IMR-90 (cell line): ENCODE results near the gene TIMM50. TPM values are rescaled to one million over a fixed set of nuclear protein-coding genes. Genes with fewer than 3 reads are reported as not detected.
A peak's percentile ranks its signal among the peaks of the same experiment; 100 is the strongest.

Experiments
- ATAC-seq: fragments of 200-7000 bp; cut with Tn5 transposase; 2 replicates; pipeline ENCODE4 v1.9.1; 2020; ENCODE audit warnings: low read depth, mild to moderate bottlenecking, moderate library complexity
- BruUV-seq: library from RNA; stranded (reverse); fragments of 400-500 nt; replicated peaks from 2 replicates; lab custom pipeline; 2021; lab: Mats Ljungman, UMichigan
- CTCF ChIA-PET: fragments of 300-600 bp; formaldehyde crosslinking; extraction: SDS; loops from one replicate; lab custom pipeline; 2021; ENCODE audit warnings: antibody characterized with exemption; lab: Yijun Ruan, JAX
- POLR2A ChIA-PET: fragments of 300-600 bp; sonication (Branson Sonifier 250); formaldehyde crosslinking; loops from one replicate; lab custom pipeline; 2022; ENCODE audit warnings: antibody characterized with exemption; ENCODE audit not compliant: unreplicated experiment; lab: Charles Lee
- DNase-seq: peaks from one replicate; pipeline ENCODE4 v3.0.0; 2013
- H2AFZ ChIP-seq: replicated peaks from 2 replicates; pipeline ENCODE3; 2013; ENCODE audit warnings: low read length, mild to moderate bottlenecking; ENCODE audit not compliant: poor library complexity
- H2AK5ac ChIP-seq: 2 replicates; pipeline ENCODE4 v1.6.1; 2013; ENCODE audit warnings: low read depth, low read length, inconsistent platforms
- H2AK9ac ChIP-seq: replicated peaks from 2 replicates; pipeline ENCODE3; 2013; ENCODE audit warnings: mild to moderate bottlenecking, low read depth, low read length, moderate library complexity; ENCODE audit not compliant: poor library complexity
- H2BK120ac ChIP-seq: 2 replicates; pipeline ENCODE4 v1.6.1; 2013; ENCODE audit warnings: low read depth, low read length, inconsistent platforms
- H2BK15ac ChIP-seq: 3 replicates; pipeline ENCODE4 v1.6.1; 2013; ENCODE audit warnings: low read depth, low read length, inconsistent platforms
- H2BK20ac ChIP-seq: 2 replicates; pipeline ENCODE4 v1.6.1; 2013; ENCODE audit warnings: low read depth, mild to moderate bottlenecking, inconsistent platforms, low read length, moderate library complexity
- H2BK5ac ChIP-seq: 2 replicates; pipeline ENCODE4 v1.6.1; 2013; ENCODE audit warnings: mild to moderate bottlenecking, low read depth, low read length, inconsistent platforms; ENCODE audit not compliant: poor library complexity, severe bottlenecking
- H3K14ac ChIP-seq: replicated peaks from 2 replicates; pipeline ENCODE4 v1.6.1; 2013; ENCODE audit warnings: low read depth, low read length, inconsistent platforms
- H3K18ac ChIP-seq: 2 replicates; pipeline ENCODE4 v1.6.1; 2013; ENCODE audit warnings: low read depth, low read length, control low read depth
- H3K23ac ChIP-seq: 2 replicates; pipeline ENCODE4 v1.6.1; 2013; ENCODE audit warnings: low read depth, low read length, inconsistent platforms
- H3K27ac ChIP-seq: 2 replicates; pipeline ENCODE4 v1.5.1; 2013; ENCODE audit warnings: mild to moderate bottlenecking, control low read depth, low read length; ENCODE audit not compliant: insufficient read depth
- H3K27me3 ChIP-seq: 2 replicates; pipeline ENCODE4 v1.6.1; 2013; ENCODE audit warnings: low read length; ENCODE audit not compliant: control insufficient read depth, insufficient read depth
- H3K36me3 ChIP-seq: 2 replicates; pipeline ENCODE4 v1.6.1; 2013; ENCODE audit warnings: low read length, mixed read lengths; ENCODE audit not compliant: control insufficient read depth, insufficient read depth
- H3K4ac ChIP-seq: 2 replicates; pipeline ENCODE4 v1.6.1; 2013; ENCODE audit warnings: low read depth, low read length, inconsistent platforms
- H3K4me1 ChIP-seq: 2 replicates; pipeline ENCODE4 v1.6.1; 2013; ENCODE audit warnings: low read length, mixed read lengths; ENCODE audit not compliant: control insufficient read depth, insufficient read depth
- H3K4me2 ChIP-seq: 2 replicates; pipeline ENCODE4 v1.6.1; 2013; ENCODE audit warnings: low read depth, mild to moderate bottlenecking, control low read depth, low read length, moderate library complexity
- H3K4me3 ChIP-seq: 2 replicates; pipeline ENCODE4 v1.5.1; 2013; ENCODE audit warnings: low read depth, mild to moderate bottlenecking, control low read depth, low read length, moderate library complexity; ENCODE audit not compliant: insufficient read depth
- H3K56ac ChIP-seq: 2 replicates; pipeline ENCODE4 v1.6.1; 2013; ENCODE audit warnings: low read length, inconsistent platforms; ENCODE audit not compliant: insufficient read depth; ENCODE audit errors: extremely low read depth
- H3K79me1 ChIP-seq, 2 experiments: 2 replicates each; pipeline ENCODE4 v1.6.1; 2013; ENCODE audit warnings: low read length in 2 of 2, inconsistent platforms in 1 of 2, low read depth in 1 of 2
- H3K9ac ChIP-seq: 2 replicates; pipeline ENCODE4 v1.6.1; 2013; ENCODE audit warnings: low read depth, low read length, control low read depth
- H3K9me1 ChIP-seq: 2 replicates; pipeline ENCODE4 v1.6.1; 2013; ENCODE audit warnings: low read length, inconsistent platforms; ENCODE audit not compliant: insufficient read depth
- H3K9me3 ChIP-seq: 2 replicates; pipeline ENCODE4 v1.6.1; 2013; ENCODE audit warnings: low read length; ENCODE audit not compliant: control insufficient read depth, insufficient read depth
- H4K20me1 ChIP-seq: 2 replicates; pipeline ENCODE4 v1.6.1; 2013; ENCODE audit warnings: low read length, inconsistent platforms; ENCODE audit not compliant: insufficient read depth
- H4K5ac ChIP-seq: 2 replicates; pipeline ENCODE4 v1.6.1; 2013; ENCODE audit warnings: mild to moderate bottlenecking, low read depth, low read length, control low read depth
- H4K8ac ChIP-seq, 2 experiments: 2 replicates each; pipeline ENCODE4 v1.6.1; 2013; ENCODE audit warnings: low read depth in 2 of 2, low read length in 2 of 2, control low read depth in 1 of 2, inconsistent platforms in 1 of 2
- H4K91ac ChIP-seq: 2 replicates; pipeline ENCODE4 v1.6.1; 2013; ENCODE audit warnings: low read depth, low read length, inconsistent platforms; ENCODE audit not compliant: insufficient read depth
- CHD1 ChIP-seq: IDR thresholded peaks from 2 replicates; pipeline ENCODE4 v1.6.1; 2012; ENCODE audit warnings: low read depth, low read length, improper control_type of control experiment
- NFE2L2 ChIP-seq: fragments of 150-350 bp; IDR thresholded peaks from 2 replicates; pipeline ENCODE4 v1.6.1; 2016; ENCODE audit warnings: low read depth, mild to moderate bottlenecking, low read length
- whole genome bisulfite sequencing, 2 experiments: methylation state at CpG; one replicate each; pipeline versions ENCODE4 v1.1.5 to v1.1.7; 2013; ENCODE audit warnings: missing lambda C conversion rate in 2 of 2; ENCODE audit not compliant: insufficient read length in 1 of 2; ENCODE audit errors: extremely low coverage in 2 of 2; 5-methylcytosine and 5-hydroxymethylcytosine counted together
- dilution Hi-C: fragments of 300-500 bp; cut with HindIII; formaldehyde crosslinking; loops from one replicate; pipeline ENCODE4 v1.14.3; 2018; ENCODE audit warnings: low sequenced_read_pairs; ENCODE audit not compliant: unreplicated experiment
- in situ Hi-C: fragments of 300-500 bp; cut with MboI; formaldehyde crosslinking; loops from 3 replicates; pipeline ENCODE4 v1.14.3; 2019; ENCODE audit warnings: low sequenced_read_pairs, inconsistent platforms, mixed read lengths
- intact Hi-C: fragments of 100-400 bp; cut with micrococcal nuclease; formaldehyde crosslinking; loops from 2 replicates; pipeline ENCODE4 v1.10.0; 2022
- polyA plus RNA-seq, 3 experiments: library from polyadenylated mRNA; depleted of rRNA; stranded (reverse); fragments of >200 nt; gene quantifications; 2 replicates each; pipeline ENCODE4 v1.2.3, GENCODE V29; 2012; ENCODE audit warnings: low replicate concordance in 1 of 3
- total RNA-seq: library from RNA; depleted of rRNA; stranded (reverse); fragments of >200 nt; gene quantifications from 2 replicates; pipeline ENCODE4 v1.2.3, GENCODE V29; 2012

TIMM50 gene
- total and polyA plus RNA-seq, 2 of the 4 experiments (the other 2 are of a cell fraction) = 52.0 to 76.8 TPM

DNA sequence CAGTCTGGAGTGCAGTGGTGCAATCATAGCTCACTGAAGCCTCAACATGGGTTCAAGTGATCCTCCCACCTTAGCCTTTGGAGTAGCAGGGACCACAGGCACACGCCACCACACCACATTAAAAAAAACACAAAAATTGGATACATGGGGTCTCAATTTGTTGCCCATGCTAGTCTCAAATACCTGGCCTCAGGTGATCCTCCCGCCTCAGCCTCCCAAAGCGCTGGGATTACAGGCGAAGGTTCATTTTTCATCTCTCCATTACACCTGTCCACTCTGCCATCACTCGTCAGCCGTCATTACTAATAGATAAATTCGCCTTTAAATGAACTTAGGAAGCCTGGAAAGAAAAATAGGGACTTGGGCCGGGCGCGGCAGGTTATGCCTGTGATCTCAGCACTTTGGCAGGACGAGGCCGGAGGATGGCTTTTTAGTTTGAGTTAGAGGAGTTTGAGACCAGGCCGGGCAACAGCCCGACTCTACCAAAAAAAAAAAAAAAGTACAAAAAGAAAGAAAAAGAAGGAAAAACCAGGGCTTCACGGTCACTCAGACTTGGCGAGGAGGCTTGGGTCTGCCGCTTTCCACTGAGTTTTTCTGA lies 35.9 kb upstream of the TIMM50 start:
- Histone ChIP-seq H2AFZ (peak overlapping the region; percentile 93), H2BK120ac (peak overlapping the region; percentile 31; the same call in 1 of the 2 replicates), H3K23ac (peak overlapping the region; percentile 95), H4K20me1 (peaks cover 28% of the 10 kb centered on the region), H2BK5ac (peak overlapping the region; percentile 89), H2BK15ac (no peak overlapping the region), H2AK9ac (peak overlapping the region; percentile 95), H3K4me1 (peaks cover 5% of the 10 kb centered on the region), H3K9ac (peak overlapping the region; percentile 99), H3K18ac (peak overlapping the region; percentile 76), H3K9me1 (peaks cover 3% of the 10 kb centered on the region), H3K27me3 (no peaks in the 10 kb centered on the region), H3K4ac (peak overlapping the region; percentile 95), H2BK20ac (no peak overlapping the region), H3K4me2 (peak overlapping the region; percentile 95), H3K36me3 (peaks cover 8% of the 10 kb centered on the region; the same call in 1 of the 2 replicates), H3K27ac (peak overlapping the region; percentile 96), H3K9me3 (no peaks in the 10 kb centered on the region), H3K56ac (peak overlapping the region; percentile 97), H3K4me3 (peak overlapping the region; percentile 83), H4K91ac (peak overlapping the region; percentile 93), H2AK5ac (peak overlapping the region; percentile 97), H3K79me1 (peaks cover 11 to 50% of the 10 kb centered on the region in 2 experiments; a peak in 3 of 4 replicates), H4K5ac (peak overlapping the region; percentile 92), H4K8ac (peak overlapping the region; percentile 97 to 98), H3K14ac (peak overlapping the region; percentile 96)
- ATAC-seq = no peak
- in situ Hi-C loops = loop anchor here (25.0 kb wide), 1 partner anchor 393 kb away; the partner anchor contains the start of genes DYRK1B and FBL
- TF ChIP-seq NFE2L2 (no peak), CHD1 (peak; percentile 95; the same call in 1 of the 2 replicates)
- 9% methylated on average over 4 of the region's 17 CpGs; no CpG with 5 or more reads in 1 of the 2 experiments for WGBS, 2 experiments
- CTCF ChIA-PET = interaction anchor here (1.0 kb wide), 1 partner anchor 47 kb away, joined by 3 read pairs; no protein-coding TSS in a partner anchor
- no TSS peak for BruUV-seq
- dilution Hi-C loops = no loop called here
- no peak for DNase-seq
- intact Hi-C loops = loop anchor here (10.0 kb wide), 1 partner anchor 400 kb away; the partner anchor contains the start of gene FBL
- POLR2A ChIA-PET = interaction anchor here (0.6 to 1.0 kb wide), 3 partner anchors 9 to 87 kb away, joined by 12 to 22 read pairs (median 14); partner anchors contain the start of gene RPS16
